SK-N-SH (cell line): ENCODE results near the gene TNNT3.

Experiments
- CHD2 ChIP-seq: fragments of 150-350 bp; IDR thresholded peaks from 2 replicates; pipeline ENCODE4 v1.6.1; 2018; ENCODE audit warnings: low read length; ENCODE audit not compliant: partially characterized antibody
- CTCF ChIP-seq: fragments of 200-600 bp; sonication (generic); IDR thresholded peaks from 2 replicates; pipeline ENCODE4 v1.6.1; 2017; ENCODE audit warnings: antibody characterized with exemption, mild to moderate bottlenecking, moderate library complexity
- EP300 ChIP-seq, 2 experiments: IDR thresholded peaks; 2 replicates each; pipeline versions ENCODE4 v1.4.0 to v1.6.1; 2012; ENCODE audit warnings: borderline replicate concordance in 1 of 2, low read depth in 1 of 2, low read length in 1 of 2
- FOXJ3 ChIP-seq: sonication (generic); formaldehyde crosslinking; IDR thresholded peaks from 2 replicates; pipeline ENCODE4 v1.5.1; 2020; ENCODE audit warnings: mild to moderate bottlenecking, missing genetic modification reagents
- FOXM1 ChIP-seq: IDR thresholded peaks from 2 replicates; pipeline ENCODE4 v1.4.0; 2012; ENCODE audit warnings: low read depth, mild to moderate bottlenecking
- GABPA ChIP-seq: IDR thresholded peaks from 2 replicates; pipeline ENCODE4 v1.4.0; 2012; ENCODE audit warnings: low read depth, mild to moderate bottlenecking
- MEF2A ChIP-seq: IDR thresholded peaks from 2 replicates; pipeline ENCODE4 v1.4.0; 2012; ENCODE audit warnings: low read depth, borderline replicate concordance
- MXI1 ChIP-seq: IDR thresholded peaks from 2 replicates; pipeline ENCODE4 v1.6.1; 2012; ENCODE audit warnings: mild to moderate bottlenecking, low read depth, low read length, improper control_type of control experiment
- POLR2AphosphoS5 ChIP-seq: IDR thresholded peaks from 2 replicates; pipeline ENCODE4 v1.6.1; 2012; ENCODE audit warnings: low read depth, low read length
- RAD21 ChIP-seq: IDR thresholded peaks from 2 replicates; pipeline ENCODE4 v1.6.1; 2012; ENCODE audit warnings: mild to moderate bottlenecking, low read length

- TF ChIP-seq MXI1 (no peak), CTCF (no peak), RAD21 (no peak), MEF2A (no peak), EP300 (IDR thresholded peaks at IDR 0.05; ENCODE audit: borderline replicate concordance in 1 of 2, low read depth in 1 of 2, low read length in 1 of 2) (no peak), FOXJ3 (CRISPR knock-in tag) (no peak), FOXM1 (no peak), POLR2AphosphoS5 (no peak), CHD2 (no peak), GABPA (no peak)
These were observed 31.2 kb upstream of the TNNT3 start for GRCh38 chr11:1888347-1888753.
